NCI-H187 treated with DMSO at 0.1 percent for 48 hours (cell line): Measurements from ENCODE around the gene ELK3.
"Not testable (repeated sequence)": the region's sequence is repeated elsewhere in the genome, so short reads cannot be mapped to it uniquely, and the experiment has no call there.

Source experiments
- DNase-seq: peaks from one replicate; lab custom pipeline; 2025; lab: John Stamatoyannopoulos, UW

The ELK3 gene

GRCh38 chr12:96311191-96311590 lies 117.0 kb downstream of the ELK3 start:
- no peak for DNase-seq

GRCh38 chr12:96313606-96314005 lies 119.4 kb downstream of the ELK3 start:
- DNase-seq: no peak

- no peak for DNase-seq
Observed at GRCh38 chr12:96314723-96315122, 120.5 kb downstream of the ELK3 start.

- not testable (repeated sequence) for DNase-seq
Observed at GRCh38 chr12:96315741-96316481, 121.7 kb downstream of the ELK3 start.

GRCh38 chr12:96317801-96318200 lies 123.6 kb downstream of the ELK3 start:
- DNase-seq: not testable (repeated sequence)
